ENCODE measurements around the gene SH3PXD2A.
A peak's percentile ranks its signal among the peaks of the same experiment; 100 is the strongest.

Gene SH3PXD2A

GRCh38 chr10:103590060-103590459 is 265.3 kb downstream of the SH3PXD2A start:
- DNase-seq (ENCODE audit: low read depth), result no peak
- H3K4me3 ChIP-seq (ENCODE audit: control insufficient read depth, low read depth, low read length), result no peak overlapping the region
- TF ChIP-seq CTCF (conservative IDR thresholded peaks at IDR 0.05; ENCODE audit: control insufficient read depth, insufficient read depth, low read depth, low read length), result no peak

- H3K4me3 ChIP-seq (ENCODE audit: control insufficient read depth, low read depth, low read length), result no peak overlapping the region
- TF ChIP-seq CTCF (conservative IDR thresholded peaks at IDR 0.05; ENCODE audit: control insufficient read depth, insufficient read depth, low read depth, low read length), result no peak
- no peak for DNase-seq (ENCODE audit: low read depth)
Observed at GRCh38 chr10:103589074-103589630, 266.2 kb downstream of the SH3PXD2A start.

GRCh38 chr10:103587073-103587472 is 268.3 kb downstream of the SH3PXD2A start:
- no peak for TF ChIP-seq CTCF (conservative IDR thresholded peaks at IDR 0.05; ENCODE audit: control insufficient read depth, insufficient read depth, low read depth, low read length)
- no peak overlapping the region for H3K4me3 ChIP-seq (ENCODE audit: control insufficient read depth, low read depth, low read length)
- no peak for DNase-seq (ENCODE audit: low read depth)

- H3K4me3 ChIP-seq (ENCODE audit: control insufficient read depth, low read depth, low read length), result no peak overlapping the region
- TF ChIP-seq CTCF (conservative IDR thresholded peaks at IDR 0.05; ENCODE audit: control insufficient read depth, insufficient read depth, low read depth, low read length), result no peak
- DNase-seq (ENCODE audit: low read depth), result no peak
Observed at GRCh38 chr10:103585011-103585405, 270.4 kb downstream of the SH3PXD2A start.

- H3K4me3 ChIP-seq (ENCODE audit: control insufficient read depth, low read depth, low read length), result no peak overlapping the region
- peak; percentile 25 for DNase-seq (ENCODE audit: low read depth)
- no peak for TF ChIP-seq CTCF (conservative IDR thresholded peaks at IDR 0.05; ENCODE audit: control insufficient read depth, insufficient read depth, low read depth, low read length)
Observed at GRCh38 chr10:103584216-103585010, 271.0 kb downstream of the SH3PXD2A start.

GRCh38 chr10:103583871-103584215 is 271.5 kb downstream of the SH3PXD2A start:
- DNase-seq (ENCODE audit: low read depth), result no peak
- no peak overlapping the region for H3K4me3 ChIP-seq (ENCODE audit: control insufficient read depth, low read depth, low read length)
- TF ChIP-seq CTCF (conservative IDR thresholded peaks at IDR 0.05; ENCODE audit: control insufficient read depth, insufficient read depth, low read depth, low read length), result no peak
